CD4-positive, alpha-beta T cell treated with Interleukin-15 for 4 hours (primary cell): Measurements from ENCODE around the gene GNAL.

Experiments used
- DNase-seq: peaks from one replicate; pipeline ENCODE4 v3.0.0-alpha.2; 2020; ENCODE audit warnings: low spot score

GNAL gene

DNA sequence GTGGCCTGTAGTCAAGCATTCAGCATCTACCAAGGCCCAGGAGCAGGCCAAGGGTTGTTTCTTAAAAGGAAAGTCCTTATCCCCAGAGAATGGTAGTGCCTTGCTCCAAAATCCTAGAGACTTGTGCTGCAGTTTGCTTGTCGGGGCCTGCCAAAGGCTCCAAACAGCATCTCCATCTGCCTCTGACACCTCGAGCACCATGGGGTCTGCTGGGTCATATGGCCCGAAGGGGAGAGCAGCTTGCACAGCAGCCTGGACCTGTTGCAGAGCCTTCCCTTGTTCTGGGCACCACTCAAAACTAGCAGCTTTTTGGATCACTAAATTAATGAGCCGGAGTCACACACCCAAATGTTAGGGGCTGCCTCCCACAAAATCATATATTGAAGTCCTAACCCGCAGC is 35.7 kb downstream of the GNAL start:
- DNase-seq = no peak

DNA sequence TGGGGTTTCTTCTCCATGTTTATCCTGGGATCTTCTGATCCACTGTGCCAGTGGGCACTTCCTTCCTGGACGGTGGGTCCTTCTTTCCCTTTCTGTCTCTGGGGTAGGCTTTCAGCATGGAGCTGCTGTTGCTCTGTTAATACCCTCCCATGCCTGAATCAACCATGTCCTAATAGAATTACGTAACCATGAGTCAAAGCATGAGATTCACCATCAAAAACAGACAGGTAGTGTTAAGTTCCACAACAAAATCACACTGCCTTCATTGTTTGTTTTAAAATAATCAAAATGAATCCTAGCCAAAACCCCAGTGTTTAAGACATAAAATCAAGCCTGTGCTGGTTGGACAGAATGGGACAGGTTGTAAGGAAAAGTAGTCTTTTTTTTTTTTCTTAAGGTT is 37.5 kb downstream of the GNAL start:
- no peak for DNase-seq

DNA sequence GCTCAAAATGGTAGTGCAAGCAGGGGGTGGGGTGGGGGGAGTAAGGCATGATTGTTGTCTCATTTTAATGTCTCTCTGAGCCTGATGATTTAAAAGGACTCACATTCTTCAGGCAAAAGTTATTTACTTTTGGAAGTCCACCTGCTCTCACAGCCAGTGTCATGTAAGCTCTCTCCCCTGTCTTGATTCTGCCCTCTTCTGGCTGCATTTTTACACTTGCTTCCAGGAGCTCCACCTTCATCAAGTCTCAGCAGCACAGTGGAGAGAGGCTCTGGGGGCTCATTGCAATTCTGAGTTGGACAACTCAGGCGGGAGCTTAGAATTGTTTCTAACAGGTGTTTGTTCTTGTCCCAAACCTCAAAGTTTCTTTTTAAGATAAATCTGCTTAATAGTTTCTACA is 39.2 kb downstream of the GNAL start:
- no peak for DNase-seq

DNA sequence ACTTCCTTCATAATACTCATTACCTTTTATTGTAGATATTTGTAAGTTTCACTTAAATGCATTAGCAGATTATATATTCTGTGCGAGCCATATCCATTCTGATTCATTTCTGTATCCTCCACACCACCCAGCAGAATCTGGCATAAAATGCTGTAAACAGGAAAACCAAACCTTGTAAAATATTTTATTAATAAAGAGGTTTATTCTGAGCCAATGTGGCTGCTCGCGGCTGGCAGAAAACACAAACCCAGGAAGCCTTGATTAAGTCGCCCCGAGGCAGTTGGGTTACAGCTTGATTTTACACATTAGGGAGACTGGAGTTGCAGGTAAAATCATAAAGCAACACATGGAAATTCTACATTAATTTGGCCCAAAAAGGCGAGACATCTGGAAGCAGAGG is 40.5 kb downstream of the GNAL start:
- DNase-seq = no peak

DNA sequence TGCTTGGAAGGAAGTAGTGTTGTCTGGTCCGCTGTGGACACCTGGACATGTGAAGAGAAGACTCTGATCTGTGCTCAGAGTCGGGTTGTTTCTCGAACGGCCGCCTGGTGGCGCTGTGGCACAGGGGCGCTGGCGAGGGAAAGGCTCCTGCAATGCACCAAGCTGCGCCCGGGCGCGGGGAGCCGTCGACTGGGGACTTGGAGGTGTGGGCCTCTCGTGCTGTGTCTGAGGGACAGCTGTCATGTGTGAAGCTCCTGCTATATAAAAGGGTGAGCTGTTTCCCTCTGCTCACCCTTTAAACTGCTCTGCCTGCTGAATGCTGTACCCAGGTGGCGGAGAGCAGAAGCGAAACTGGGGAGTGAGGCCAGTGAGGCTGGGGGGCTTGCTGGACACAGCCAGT is 44.0 kb downstream of the GNAL start:
- DNase-seq = peak; percentile 59

DNA sequence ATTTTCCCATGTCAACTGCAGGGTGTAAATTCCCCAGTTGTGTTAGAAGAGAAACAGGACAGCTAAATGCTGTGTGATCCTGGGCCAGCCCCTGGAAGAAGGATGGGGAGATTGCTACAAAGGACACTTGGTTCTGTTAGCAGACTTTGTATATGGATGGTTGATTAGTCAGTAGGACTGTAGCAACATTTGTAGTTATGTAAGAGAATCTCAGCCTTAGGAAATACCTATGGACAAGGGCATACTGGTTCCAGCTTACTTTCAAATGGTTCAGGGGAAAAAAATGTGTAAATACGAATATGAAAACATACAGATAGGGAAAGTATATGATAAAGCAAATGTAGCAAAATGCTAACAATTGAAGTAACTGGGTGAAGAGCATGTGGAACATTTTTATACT is 47.6 kb downstream of the GNAL start:
- no peak for DNase-seq

DNA sequence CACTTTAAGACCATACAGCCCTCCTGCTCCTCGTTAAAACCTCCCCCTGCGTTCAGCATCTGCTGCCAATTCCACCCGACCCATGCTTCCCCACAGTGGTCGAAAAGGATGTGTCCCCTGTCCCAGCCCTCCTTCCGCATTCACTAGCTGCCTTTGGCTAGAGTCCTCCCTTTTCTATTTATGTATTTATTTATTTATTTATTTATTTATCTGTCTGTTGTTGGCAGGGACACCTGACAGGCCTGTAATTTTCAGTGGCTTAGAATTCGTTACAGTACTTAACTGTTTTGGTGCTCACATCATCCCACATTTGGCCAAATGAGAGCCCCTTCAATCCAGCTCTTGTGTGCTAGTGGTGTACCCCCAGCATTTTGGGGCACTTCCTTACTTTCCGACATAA is 50.8 kb downstream of the GNAL start:
- DNase-seq = no peak

DNA sequence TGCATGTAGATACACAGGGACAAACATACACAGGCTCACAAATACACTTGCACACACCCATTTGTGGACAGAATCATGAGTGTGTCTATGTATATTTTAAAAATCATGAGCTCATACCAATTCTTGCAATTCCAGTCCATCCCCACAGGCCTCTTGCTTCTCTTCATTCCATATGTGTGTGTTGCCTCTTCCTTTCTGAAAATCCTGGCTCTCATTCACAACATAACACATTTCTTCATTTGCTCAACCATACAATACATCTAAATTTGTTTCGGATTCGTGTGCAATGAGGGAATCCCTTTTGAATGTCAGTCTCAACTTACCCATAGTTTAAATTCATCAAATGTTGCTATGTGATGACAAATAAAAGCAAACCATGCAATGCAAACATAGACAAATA is 51.4 kb downstream of the GNAL start:
- DNase-seq = no peak

DNA sequence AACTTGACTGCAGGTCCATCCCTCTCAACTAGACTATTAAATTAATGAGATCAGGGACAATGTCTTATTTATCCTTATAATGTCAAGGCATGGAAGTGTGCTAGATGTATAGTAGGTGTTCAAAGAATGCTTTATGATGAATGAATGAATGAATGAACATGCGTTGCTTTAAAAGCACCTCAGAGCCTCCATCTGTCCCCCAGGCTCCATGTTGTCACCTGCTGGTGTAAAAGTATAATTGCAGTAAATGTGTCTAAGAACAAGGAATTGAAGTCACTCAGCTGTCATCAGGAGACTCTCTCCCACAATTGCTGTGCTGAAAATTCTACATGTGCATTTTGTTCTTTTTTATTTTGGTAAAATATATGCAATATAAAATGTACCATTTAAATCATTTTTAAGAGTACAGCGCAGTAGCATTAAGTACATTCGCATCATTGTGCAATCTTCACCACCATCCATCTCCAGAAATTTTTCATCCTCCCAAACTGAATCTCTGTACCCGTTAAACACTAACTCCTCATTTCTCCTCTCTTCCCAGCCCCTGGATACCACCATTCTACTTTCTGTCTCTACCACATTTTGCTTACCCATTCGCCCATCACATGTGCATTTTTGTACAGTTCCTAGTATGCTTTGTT is 52.6 kb downstream of the GNAL start:
- DNase-seq = peak; percentile 2

DNA sequence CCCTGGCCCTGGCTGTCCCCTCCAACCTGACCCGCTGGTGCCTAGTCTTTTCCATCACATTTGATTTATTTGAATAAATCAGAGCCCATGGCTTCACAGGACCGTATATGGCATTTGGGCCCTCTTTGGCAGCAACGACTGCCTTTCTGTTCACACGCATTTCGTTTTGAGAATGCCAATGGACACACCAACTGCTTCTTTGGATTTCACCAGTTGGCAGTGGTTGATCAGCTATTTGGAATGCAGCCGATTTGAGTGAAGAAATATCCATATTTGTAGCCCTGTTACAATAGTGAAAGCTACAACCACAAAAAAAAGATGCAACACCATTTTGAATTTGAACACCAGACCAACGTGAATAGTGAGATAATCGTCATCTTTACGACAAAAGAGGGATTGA is 56.5 kb downstream of the GNAL start:
- no peak for DNase-seq

DNA sequence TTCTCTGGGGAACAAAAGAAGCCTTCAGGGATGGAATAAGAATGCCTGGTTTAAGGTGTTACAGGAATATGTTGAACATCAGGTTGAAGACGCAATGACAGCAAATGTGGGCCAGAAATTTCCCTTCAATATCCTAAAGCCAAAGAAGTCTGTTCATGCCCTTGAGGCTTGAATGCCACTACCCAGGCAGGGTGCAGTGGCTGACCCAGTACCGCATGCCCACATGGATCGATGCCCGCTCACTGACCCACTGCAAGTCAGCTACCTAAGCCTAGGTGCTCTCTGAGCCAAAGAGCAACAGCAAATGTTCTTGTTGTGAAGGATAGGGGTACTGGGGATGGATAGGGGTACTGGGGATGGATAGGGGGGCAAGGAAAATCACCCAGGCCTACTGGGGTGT is 58.2 kb downstream of the GNAL start:
- no peak for DNase-seq

DNA sequence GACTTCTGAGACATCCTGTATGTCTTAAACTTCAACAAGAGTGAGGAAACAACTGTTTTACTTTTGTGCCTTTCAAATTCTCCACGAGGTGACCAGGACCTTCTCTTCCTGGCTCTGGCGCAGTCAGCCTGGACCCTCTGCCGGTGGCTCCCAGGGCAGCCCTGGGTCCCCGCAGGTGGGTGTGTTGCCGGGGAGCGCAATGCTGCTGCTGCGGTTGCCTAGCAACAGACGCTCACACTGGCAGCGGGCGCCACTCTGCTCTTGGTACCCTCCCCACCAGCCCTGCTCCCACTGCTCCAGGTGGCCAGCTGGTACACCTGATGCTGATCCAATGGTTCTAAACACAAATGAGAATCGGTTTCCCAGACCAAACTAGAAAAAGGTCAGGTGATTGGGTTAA is 58.7 kb downstream of the GNAL start:
- no peak for DNase-seq

DNA sequence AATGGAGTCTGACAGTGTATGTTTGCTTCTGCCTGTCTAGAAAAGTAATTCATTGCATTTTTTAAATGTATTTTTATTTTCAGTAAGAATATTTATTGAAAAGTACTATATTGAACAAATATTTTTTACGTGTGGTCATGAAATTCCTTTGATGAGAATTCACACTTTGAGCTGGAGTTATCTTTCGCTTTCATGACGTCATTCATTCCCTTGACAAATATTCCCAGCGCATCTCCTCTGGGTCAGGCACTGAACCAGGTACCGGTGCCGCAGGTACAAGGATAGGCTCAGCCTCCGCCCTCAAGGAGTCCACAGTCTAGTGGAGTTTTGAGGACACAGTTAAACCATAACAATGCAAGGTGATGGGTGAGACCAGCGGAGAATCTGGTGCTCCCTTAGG is 60.2 kb downstream of the GNAL start:
- no peak for DNase-seq

DNA sequence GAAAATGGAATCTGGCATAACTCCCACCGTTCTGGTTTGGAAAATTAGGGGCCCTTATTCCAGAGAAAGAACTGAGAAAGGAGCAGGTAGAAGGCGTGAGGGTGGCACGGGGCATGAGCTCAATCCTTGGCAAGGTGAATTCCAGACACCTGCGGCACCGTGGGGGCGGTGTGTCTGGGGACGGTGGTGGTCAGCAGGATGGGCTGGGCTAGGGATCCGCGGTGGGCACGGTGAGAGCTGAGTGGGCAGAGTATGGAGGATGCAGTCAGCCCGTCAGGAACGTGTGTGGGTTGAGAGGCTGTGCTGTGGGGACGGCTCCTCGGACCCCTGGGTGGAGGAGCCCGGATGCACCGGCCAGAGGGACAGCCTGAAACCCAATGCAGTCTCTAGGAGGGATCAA is 61.1 kb downstream of the GNAL start:
- DNase-seq = no peak

DNA sequence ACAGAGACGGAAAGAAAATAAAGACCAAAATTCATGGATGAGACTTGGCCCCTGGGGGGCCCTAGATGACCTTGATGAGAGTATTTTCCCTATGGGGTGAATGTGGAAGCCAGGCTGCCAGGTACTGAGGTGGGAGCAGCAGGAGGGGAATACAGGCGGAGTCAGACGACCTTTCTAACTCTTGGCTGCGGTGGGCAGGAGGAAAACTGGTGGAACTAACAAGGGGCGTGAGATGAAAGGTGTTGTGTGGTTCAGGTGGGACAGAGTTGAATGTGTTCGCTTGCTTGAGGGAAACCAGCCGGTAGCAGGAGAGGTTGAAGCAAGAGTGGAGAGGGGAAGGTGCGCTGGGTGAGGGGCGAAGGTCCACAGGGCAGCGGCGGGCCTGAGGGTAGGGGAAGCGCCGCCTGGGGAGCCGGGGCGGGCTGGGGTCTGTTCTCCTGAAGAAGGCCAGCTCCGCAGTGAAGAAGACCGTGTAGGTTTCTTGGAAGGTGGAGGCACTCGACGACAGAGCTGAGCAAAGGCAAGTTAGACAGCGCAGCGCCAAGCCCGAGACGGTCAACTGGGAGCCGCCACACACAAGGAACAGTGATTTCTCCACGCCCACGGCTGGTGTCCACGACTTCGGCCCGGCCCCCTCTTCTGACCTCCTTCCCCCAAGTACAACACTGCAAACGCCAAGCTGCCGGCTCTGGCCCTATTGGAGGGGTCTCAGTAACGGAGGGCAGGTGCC is 61.7 kb downstream of the GNAL start:
- no peak for DNase-seq

DNA sequence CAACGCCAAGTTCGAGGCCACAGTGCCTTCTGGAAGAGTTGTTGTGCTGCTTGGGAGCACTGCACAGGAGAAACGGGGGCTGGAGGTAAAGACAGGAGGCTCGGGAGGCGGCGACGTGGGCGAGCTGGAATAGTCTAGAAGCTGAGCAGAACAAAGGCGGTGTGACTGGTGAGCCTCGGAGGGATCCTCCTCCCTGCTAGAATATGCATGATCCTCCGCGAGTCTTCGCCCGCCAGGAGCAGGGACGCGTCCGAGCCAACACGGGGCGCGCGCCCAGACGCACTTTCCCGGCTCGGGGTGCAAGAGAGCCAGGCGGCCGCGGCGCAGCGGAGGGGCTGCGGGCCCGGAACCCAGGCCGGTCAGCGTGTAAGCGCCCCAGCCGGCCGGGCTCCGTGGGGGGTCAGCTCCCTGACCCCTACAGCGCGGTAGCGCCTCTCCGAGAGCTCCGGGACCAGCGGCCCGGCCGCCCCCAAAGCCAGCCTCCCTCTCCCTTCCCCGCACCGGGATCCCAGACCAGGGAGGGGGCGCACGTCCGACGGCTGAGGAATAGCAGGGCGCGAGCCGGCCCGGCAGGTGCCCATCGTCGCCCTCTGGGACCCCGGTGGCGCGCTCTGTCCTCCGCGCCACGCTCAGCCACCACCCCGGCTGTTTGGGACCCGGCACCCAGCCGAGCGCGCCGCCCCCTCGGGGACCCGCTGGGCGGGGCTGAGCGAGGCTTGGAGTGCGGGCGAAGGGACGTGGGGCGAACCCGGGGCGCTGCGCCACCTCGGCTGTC is 62.5 kb downstream of the GNAL start:
- no peak for DNase-seq

DNA sequence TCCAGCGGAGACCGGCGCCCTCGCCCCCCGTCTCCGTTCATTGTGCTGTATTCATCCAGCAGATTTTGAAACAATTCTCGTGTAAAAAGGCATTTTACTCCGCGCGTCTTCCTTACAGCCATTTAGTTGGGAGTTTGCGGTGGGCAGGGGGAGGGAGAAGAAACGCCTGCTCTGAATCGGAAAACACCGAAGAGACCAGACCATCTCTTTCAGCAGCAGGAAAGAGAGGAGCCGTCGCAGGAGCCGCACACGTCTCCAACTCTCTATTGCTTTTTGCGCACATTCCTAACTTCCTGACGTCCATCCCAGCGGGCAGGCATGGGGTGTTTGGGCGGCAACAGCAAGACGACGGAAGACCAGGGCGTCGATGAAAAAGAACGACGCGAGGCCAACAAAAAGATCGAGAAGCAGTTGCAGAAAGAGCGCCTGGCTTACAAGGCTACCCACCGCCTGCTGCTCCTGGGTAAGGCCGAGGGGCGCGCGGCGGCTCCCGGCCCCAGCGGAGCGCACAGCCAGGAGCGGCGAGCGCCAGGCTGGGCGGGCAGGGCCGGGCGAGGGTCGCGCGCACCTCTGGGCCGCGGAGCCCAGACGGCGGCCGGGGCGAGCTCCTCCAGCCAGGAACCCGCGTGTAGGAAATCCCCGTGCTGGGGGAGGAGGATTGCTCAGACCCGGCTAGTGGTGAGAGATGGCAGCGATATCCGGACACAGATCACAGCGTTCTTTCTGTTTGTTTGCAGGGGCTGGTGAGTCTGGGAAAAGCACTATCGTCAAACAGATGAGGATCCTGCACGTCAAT is 63.2 kb downstream of the GNAL start:
- no peak for DNase-seq

DNA sequence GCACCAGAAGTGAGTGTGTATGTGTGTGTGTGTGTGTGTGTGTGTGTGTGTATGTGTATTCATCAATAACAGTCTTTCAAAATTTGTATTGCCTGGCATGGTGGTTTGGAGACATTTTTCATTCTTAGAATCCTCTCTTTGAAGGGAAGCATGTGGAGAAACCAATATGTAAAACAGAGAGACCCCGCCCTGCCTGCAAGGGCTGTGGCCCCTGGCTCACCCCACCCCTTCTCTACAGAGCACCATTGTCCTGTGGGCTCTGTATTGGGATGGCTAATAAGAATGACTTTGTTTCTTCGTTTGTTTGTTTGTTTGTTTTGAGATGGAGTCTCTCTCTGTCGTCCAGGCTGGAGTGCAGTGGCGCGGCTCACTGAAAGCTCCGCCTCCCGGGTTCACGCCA is 65.9 kb downstream of the GNAL start:
- DNase-seq = no peak

DNA sequence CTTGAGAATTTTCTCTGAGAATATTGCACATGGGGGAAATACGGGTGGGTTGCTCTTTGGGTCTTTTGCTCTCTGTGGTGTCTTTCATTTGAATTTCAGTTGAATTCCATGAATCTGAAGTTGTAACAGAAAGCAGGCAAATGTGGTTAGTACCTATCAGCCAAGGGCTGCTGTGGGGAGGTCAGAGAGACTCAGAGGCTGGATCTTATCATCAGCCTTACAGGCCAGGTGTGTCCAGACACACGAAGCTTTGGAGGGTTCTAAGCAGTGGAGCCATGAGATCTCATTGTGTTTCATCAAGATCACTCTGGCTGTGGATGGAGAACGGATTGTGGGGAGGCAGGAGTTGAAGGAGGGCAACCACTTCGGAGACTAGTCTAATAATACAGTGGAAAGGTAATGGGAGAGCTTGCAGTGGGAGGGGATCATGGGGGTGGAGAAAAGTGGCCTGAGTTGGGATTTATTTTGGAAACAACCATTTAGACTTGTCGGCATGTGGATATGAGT is 68.1 kb downstream of the GNAL start:
- DNase-seq = no peak

DNA sequence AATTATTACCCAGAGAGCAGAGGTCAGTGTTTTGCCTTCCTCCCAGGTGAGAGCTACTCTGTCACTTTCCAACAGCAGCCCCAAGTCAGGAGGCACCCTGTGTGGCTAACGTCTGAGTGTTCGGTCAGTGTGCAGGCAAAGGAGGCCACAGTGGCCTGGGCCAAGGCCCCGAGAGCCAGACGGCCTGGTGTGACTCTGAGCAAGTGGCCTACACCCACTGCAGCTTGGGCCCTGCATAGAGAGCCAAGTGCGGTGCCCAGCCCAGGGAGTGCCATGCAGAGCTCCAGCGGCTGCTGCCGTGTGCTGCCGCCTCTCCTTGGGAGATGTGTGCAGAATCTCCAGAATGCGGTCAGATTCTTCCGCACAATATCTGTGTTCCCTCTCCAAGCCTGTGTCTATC is 70.4 kb downstream of the GNAL start:
- no peak for DNase-seq

DNA sequence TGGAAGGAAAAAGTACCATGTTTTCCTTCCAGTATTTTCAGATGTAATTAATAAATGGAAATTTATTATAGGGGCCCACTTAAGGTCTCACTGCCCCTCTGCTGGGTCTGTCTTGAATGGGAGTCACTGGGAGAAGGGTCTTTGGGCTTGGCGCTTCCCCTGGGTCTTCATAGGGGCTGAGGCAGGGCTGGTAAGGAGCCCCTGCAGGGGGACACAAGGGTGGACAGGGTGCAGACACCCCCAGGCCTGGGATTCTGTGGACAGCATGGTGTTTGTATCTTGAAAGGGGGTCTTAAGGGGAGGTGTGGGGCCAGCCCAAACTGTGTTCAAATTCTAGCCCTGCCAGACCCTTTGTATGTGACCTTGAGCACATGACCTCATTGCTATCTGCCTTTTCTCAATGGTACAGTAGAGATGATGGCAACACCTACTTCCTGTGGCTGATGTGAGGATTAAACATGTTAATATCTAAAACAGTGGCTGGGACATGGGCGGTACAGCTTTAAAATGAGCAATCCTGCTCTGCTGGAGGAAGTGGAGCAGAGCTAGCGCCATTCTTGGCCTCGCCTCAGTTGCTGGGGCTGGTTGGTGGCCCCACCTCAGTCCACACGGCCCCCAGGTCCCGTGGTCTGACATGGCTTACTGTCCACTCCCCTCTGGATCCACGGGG is 71.6 kb downstream of the GNAL start:
- peak; percentile 1 for DNase-seq

DNA sequence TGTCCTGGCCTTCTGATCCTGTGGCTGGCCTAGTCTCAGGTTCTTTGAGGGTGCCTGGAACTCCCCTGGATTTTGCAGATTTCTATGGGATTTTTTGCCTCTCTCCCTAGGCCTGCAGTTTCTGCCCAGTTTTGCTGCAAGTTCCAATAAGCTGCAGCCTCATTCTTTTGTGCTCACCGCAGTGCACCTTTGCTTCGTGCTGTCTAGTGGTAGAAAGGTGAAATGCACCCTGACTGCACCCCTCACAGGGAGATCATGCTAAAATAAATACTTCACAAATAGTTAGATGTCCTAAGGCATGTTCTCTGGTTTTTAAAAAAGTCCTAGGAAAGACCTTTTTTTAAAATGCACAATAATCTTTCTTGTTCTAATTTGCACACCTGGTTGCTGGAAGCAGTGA is 72.5 kb downstream of the GNAL start:
- DNase-seq = no peak
